VCaP (cell line): Measurements from ENCODE around the gene CBLB.

Experiments used
- H3K27ac ChIP-seq: fragments of 450-650 bp; 2 replicates; pipeline ENCODE4 v1.5.1; 2017
- CTCF ChIP-seq: fragments of 450-650 bp; conservative IDR thresholded peaks from 2 replicates; pipeline ENCODE4 v1.5.1; 2017; ENCODE audit warnings: mild to moderate bottlenecking, moderate library complexity

The CBLB gene

GRCh38 chr3:105865016-105865623 is 3.7 kb downstream of the CBLB start:
- TF ChIP-seq CTCF: no peak
- no peak overlapping the region for H3K27ac ChIP-seq

DNA sequence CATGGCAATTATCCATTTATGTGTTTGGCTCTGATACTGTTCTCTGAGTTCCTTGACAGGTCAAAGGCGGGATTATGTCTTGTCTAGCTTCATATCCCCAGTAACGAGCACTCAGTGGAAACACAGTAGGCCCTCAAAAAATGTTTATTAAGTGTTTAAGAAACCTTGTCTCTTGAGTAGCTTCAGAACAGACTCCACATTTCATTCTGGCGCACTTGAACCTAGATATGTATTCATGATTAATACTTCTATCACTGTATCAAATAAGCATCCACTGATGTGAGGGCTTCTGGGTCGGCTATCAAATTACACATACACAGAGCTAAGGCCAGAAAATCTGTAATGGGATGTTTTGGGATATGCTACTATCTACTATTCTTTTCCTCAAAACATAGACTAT is 4.6 kb downstream of the CBLB start:
- no peak overlapping the region for H3K27ac ChIP-seq
- TF ChIP-seq CTCF: no peak

DNA sequence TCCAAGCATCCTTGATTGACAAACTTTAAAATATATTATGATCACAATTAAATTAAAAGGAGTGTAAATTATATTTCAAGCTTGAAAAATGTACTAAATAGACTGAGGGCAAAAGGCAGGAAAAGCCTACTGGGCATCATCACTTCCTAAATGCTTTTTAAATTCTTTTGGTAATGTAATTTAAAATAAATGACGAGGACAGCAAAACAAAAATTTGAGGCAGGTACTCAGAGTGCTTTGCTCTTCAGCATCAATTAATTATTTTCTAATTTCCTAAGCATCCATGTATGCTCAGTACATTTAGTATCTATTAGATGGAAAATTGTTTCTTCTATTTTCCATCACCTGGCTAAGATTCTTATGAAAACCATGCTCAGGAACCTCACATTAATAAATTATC is 5.2 kb downstream of the CBLB start:
- no peak overlapping the region for H3K27ac ChIP-seq
- TF ChIP-seq CTCF: no peak

DNA sequence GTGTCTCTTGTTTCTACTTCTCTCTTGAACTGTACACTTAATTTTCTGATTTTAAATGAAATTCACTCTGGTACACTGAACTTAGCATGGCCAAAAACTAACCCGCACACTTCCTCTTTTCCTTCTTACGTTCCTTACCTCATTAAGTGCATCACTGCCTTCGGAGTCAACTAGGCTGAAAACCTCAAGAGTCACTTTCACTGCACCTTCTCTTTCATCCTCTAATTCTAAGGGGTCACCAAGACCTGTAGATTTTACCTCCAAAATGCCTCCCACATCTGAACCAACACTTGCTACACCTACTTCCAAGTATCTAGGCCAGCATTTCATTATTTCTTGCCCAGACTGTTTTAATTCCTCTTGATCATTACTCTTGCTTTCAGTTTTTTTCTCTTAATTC is 6.6 kb downstream of the CBLB start:
- H3K27ac ChIP-seq: no peak overlapping the region

GRCh38 chr3:105860641-105861040 is 8.2 kb downstream of the CBLB start:
- no peak overlapping the region for H3K27ac ChIP-seq
- TF ChIP-seq CTCF: no peak

More for the DNA sequence above, 6.6 kb downstream of the CBLB start:
- no peak for TF ChIP-seq CTCF

- TF ChIP-seq CTCF: no peak
- no peak overlapping the region for H3K27ac ChIP-seq
Observed at GRCh38 chr3:105858017-105858416, 10.8 kb downstream of the CBLB start.

DNA sequence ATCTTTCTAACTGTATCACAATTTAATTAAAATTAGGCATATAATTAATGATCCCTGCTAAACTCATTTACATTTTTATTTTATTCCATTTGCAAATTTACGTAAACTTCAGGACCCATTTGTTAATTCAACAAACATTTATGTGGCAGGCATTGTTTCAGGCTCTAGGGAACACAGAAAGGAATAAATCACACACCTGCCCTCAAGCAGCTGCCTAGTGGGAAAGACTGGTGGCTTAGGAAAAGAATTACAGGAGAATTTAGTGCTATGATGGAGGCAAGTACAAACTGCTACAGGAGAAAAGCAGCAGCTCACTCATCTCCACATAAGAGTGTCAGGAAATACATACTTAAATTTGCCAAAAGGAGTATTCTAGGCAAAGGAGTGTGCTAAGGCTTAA is 11.2 kb downstream of the CBLB start:
- no peak for TF ChIP-seq CTCF

More for the DNA sequence above, 11.2 kb downstream of the CBLB start:
- no peak overlapping the region for H3K27ac ChIP-seq
